ENCODE measurements around the gene RASA2.
"Not testable (repeated sequence)": the region's sequence is repeated elsewhere in the genome, so short reads cannot be mapped to it uniquely, and the experiment has no call there.

DNA sequence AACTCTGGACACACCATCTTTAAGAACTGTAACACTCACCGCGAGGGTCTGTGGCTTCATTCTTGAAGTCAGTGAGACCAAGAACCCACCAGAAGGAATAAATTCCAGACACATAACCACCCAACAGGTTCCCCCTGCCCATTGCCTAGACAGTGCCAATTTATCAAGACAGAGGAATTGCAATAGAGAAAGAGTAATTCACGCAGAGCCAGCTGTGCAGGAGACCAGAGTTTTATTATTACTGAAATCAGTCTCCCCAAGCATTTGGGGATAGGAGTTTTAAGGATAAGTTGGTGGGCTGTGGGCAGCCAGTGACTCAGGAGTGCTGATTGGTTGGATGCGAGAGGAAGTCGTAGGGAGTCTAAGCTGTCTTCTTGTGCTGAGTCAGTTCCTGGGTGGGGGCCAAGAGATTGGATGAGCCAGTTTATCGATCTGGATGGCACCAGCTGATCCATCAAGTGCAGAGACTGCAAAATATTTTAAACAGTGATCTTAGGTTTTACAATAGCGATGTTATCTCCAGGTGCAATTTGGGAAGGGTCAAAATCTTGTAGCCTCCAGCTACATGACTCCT lies 142.1 kb downstream of the RASA2 start:
- TF ChIP-seq EZH2 (IDR thresholded peaks at IDR 0.05); POLR2AphosphoS5 (IDR thresholded peaks at IDR 0.05; ENCODE audit: borderline replicate concordance, low read depth, low read length); FOXP2 (optimal IDR thresholded peaks at IDR 0.05; ENCODE audit: control extremely low read depth, extremely low read length, insufficient read depth): not testable (repeated sequence)

Data from SK-N-MC (cell line).